D341Med (cell line): ENCODE measurements around the gene SESTD1.
A peak's percentile ranks its signal among the peaks of the same experiment; 100 is the strongest.
"Not testable (repeated sequence)": the region's sequence is repeated elsewhere in the genome, so short reads cannot be mapped to it uniquely, and the experiment has no call there.

Experiments used
- DNase-seq: peaks from one replicate; pipeline ENCODE4 v3.0.0; 2012; ENCODE audit warnings: low spot score

SESTD1 gene

DNA sequence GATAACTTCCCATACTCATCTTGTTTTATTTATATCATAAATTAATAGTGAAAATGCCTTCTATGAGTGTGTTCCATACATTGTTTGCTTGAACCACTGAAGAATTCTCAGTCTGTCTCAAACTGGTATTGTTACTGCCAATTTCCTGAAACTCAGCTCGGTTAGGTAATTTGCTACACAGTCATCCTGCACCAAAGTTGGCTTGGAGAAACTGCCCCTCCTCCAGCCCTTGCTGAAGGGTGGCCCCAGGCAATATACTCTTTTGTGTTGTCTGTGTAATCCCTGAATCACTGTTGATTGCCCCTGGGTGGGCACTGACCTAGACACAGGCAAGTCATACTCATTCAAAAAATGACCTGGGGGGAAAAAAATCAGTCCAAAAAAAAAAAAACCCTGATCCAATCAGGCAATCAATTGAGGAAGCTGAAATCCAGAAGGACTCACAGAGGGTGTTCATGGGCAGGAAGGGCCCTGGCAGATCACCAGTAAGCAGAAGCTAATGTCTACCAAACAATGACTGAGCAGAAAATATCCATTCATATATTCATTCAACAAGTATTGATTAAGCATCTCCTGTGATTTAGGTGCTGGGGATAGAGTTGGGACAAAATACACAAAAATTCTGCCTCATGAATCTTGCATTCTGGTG, 3.8 kb upstream of the SESTD1 start:
- no peak for DNase-seq

DNA sequence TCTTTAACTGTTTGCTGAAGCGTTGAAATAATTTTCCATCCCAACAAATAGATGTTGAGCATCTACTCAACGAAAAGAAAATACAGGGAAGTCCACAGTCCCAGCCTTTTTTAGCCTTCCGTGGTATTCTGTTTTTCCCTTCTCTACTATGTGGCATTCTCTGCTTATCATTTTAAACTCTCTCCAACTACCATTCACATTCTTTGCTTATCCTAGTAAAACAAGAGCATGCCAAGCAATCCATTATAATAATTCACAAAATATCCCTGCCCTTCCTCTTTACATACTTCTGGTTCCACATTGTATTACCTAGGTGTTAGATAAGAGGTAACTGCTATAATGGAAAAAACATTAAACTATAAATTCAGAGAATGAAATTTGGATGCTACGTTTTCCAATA, 1.6 kb upstream of the SESTD1 start:
- DNase-seq = no peak

DNA sequence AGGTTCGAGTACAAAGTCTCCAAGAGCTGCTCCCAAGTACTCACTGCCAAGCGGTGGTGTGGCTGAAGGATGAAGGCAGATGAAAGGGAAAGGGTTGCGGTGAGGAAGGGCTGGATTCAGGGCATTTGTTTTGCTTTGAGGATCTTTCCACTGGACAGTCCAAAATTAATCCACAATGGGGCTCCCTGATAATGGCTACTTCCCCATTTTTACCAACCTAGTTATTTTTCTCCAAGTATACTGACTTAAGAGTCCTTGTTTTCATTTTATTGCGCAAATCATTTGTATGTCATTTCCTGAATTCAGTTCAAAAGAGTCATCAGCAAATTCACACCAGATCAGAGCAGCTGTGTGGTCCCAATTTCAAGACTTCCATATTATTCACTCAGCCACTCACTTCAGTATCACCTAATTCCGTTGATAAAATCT, 464 bp upstream of the SESTD1 start:
- DNase-seq = no peak

DNA sequence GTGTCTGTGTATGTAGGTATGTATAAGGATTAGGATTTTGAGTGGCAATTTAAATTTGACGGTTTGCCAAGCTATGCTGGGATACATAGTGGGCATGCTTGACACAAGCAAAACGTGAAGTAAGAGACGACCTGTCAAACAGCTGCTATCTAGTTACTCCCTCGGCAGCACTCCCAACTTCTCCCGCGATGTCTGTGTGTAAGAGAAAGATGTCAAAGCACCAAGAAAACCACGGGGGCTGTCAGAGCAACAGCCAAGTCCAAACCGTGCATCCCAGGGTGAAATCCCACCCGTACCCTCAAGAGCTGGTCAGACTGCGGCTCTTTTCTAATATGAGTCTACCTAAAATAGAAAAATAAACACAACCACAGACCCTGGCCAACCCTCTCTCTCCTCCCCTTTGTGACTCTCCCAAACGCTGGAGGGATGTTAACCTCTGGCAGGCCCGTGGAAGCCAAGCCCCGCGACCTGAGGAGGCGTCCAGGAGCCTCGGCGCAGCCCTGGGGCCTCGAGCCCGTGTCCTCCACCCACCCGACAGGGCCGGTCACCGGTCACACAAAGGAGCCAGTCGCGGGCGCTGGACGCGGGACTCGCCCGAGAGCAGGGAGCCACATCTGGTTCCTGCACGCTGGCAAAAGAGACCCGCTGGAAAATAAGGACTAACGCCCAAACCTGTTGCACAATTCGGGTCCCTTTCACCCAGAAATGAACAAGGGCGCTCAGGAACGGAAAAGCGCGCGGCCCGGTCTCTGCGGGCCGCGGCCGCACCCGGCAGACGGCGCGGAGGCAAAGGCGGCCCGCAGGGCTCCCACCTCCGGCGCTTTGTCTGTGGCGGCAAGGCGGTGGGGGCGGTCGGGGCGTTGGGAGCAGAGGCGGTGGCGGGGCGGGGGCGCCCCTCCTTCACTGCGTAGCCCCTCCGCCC, 925 bp downstream of the SESTD1 start:
- DNase-seq = peak; percentile 77

DNA sequence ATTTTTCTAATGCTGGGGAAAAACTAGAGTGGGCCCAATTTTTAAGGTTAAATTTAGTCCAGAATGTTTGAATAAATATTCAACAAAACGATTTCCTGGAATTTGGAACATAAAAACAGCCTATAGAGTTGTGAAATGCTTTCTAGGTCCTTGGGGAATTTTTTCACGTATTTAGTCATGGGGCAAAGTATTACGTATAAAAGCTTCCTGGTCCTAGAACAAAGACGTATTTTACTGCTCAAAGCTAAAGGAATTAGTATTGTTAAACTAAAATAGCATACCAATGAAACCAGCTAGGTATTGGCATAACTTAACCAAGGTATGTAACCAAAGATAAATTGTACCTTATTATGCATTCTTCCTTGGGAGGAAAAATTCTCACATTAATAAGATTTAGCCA, 1.6 kb downstream of the SESTD1 start:
- no peak for DNase-seq

DNA sequence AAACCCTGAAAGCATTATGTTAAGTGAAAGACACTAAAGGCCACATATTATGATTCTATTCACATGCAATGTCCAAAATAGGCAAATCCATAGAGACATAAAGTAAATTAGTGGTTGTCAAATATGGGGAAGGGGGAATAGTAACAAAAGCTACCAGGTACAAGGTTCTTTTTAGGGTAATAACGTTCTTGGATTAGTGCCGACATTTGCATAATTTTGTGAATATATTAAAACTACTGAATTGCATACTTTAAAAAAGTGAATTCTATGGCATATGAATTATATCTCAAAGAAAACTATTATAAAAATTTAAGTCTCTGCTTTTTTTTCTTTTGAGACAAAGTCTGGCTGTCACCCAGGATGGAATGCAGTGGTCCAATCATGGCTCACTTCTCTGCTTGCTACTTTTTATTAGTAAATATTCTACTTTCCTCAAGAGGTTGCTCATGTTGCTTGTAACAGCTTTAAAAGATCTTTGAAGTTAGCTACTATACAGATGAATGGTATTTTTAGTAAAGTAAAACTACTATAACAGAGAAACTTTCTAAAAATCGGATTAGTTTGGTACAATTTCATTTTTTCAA, 2.5 kb downstream of the SESTD1 start:
- DNase-seq = no peak

DNA sequence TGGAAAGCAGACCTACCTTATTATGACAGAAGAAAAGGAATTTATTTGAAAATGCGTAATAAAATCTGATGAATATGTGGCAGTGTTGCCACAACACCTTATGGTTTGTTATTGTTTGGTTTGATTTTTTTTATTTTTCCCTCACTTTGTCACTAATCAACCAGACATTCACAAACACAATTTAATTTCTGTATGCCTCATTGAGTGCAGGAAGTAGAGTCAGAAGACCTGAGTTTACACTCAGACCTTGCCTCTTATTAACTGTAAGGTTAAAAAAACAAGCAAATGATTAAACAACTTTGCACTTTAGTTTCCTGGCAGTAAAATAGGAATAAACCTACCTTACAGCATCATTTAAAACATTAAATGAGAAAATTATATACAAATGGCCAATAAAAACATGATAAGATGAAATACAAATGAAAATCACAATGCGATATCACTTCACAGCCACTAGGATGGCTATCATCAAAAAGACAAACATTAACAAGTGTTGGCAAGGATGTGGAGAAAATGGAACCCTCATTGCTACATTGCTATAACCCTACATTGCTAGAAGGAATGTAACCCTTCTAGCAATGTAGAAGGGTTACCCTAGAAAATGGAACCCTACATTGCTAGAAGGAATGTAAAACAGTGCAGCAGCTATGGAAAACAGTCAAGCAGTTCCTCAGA, 3.3 kb downstream of the SESTD1 start:
- DNase-seq = no peak

DNA sequence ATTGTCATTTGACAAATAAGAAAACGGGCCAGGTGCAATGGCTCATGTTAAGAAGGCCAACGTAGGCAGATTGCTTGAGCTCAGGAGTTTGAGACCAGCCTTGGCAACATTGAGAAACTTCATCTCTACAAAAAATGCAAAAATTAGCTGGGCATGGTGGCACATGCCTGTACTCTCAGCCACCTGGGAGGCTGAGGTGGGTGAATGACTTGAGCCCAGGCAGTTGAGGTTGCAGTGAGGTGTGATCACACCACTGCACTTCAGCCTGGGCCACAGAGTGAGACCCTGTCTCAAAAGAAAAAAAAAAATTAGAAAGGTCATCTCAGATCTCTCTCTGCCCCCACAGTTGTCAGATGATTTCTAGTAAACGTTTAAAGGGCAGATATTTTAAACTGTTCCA, 4.4 kb downstream of the SESTD1 start:
- DNase-seq = no peak

DNA sequence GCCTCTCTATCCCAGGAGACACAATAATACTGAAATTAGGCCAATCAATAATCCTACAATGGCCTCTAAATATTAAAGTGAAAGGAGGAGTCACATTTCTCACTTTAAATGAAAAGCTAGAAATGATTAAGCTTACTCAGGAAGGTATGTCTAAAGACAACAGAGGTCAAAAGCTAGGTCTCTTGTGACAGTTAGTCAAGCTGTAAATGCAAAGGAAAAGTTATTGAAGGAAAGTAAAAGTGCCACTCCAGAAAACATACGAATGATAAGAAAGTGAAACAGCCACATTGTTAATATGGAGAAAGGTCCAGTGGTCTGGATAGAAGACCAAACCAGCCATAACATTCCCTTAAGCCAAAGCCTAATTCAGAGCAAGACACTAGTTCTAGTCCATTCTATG, 9.5 kb downstream of the SESTD1 start:
- no peak for DNase-seq

DNA sequence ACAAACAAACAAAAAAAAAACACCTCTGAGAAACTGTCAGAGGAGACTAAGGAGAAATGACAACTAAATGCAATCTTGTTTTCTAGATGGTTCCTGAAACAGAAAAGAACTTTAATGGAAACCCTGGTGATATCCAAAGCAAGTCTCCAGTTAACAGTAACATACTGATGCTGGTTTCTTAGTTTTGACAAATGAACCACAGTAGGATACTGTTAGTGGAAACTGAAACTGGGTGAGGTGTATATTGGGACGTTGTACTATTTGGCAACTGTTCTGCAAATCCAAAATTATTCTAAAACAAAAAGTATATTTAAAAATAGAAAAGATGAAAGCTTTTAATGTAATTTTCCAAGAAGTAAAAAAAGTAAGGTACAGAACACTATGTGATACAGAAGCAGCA, 11.4 kb downstream of the SESTD1 start:
- no peak for DNase-seq

DNA sequence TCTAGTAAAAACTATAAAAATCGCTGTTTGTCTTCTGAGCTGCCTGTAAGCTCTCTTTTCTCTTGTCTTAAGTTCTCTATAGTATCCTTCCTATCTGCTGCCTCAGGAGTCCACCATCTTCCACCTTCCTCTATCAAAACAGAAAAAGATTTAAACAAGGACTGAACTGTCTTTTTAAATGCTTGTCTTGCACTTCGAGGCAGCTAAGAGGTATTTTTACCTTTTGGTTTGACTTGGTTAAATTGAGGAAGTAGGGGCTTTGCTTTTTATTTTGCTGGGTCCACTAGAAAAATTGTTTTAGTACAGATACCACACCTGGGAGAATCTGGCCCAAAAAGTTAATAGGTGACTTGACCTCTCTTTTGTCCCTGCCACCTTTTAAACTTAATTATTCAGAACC, 12.2 kb downstream of the SESTD1 start:
- no peak for DNase-seq

DNA sequence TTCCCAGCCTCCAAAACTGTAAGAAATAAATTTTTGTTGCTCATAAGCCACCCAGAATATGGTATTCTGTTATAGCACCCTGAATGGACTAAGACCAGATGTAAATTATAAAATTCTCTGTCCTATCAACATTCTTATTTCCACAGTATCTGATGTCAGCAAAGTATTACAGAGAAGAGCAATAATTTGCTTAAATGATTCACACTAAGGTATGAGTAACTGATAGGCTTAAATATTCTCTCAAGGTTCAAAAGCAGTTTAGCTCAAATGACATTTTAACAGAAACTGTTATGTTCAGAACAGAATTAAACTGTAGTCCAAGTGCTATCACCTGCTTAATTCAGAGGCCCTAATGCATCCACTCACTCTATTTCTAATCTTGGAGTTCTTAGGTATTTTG, 12.8 kb downstream of the SESTD1 start:
- no peak for DNase-seq

DNA sequence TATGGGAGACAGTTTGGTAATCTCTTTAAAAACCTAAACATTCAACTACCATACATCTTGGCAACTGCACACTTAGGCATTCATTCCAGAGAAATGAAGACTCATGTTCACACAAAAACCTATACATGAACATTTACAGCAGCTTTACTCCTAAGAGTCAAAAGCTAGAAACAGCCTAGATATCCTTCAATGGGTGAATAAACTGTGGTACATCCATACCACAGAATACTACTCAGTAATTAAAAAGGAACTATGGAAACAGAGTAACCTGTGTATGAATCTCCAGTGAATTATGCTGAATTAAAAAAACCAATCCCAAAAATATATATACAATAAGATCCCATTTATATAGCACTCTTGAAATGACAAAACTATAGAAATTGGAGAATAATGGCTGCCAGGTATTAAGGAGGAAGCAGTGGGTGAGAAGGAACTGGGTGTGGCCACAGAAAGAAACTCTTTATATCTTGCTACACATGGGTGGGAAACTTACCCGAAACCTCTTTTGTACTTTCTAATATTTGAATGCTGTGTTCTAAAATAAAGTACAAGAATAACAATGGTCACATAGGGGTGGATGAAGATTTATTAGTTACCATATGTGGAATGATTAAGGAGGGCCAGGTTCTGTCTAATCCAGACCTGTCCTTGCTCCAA, 13.7 kb downstream of the SESTD1 start:
- DNase-seq = no peak

DNA sequence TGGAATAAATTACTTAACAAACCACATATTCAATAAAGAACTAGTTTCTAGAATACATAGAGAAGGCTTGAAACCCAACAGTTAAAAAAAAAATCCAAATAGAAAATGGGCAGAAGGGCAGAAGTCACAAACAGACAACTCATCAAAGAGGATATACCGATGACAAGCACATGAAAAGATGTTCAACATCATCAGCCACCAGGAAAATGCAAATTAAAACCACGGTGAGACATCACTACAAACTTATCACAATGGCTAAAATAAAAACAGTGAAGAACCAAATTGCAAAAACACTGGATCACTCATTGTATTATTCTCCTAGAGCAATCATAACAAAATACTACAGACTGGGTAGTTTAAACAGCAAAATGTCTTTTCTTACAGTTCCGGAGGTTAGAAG, 14.5 kb downstream of the SESTD1 start:
- DNase-seq = no peak

DNA sequence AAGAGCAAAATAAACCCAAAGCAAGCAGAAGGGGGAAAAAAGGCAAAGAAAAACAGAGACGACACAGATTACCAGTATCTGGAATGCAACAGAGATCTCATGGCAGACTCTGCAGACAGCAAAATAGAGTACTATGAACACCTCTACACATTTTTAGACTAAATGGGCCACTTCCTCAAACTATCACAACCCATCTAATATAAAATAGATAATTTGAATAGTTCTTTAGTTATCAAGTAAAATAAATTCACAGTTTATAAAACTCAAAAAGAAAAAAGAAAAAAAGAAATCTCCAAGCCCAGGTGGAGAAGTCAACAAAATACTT, 16.6 kb downstream of the SESTD1 start:
- no peak for DNase-seq

DNA sequence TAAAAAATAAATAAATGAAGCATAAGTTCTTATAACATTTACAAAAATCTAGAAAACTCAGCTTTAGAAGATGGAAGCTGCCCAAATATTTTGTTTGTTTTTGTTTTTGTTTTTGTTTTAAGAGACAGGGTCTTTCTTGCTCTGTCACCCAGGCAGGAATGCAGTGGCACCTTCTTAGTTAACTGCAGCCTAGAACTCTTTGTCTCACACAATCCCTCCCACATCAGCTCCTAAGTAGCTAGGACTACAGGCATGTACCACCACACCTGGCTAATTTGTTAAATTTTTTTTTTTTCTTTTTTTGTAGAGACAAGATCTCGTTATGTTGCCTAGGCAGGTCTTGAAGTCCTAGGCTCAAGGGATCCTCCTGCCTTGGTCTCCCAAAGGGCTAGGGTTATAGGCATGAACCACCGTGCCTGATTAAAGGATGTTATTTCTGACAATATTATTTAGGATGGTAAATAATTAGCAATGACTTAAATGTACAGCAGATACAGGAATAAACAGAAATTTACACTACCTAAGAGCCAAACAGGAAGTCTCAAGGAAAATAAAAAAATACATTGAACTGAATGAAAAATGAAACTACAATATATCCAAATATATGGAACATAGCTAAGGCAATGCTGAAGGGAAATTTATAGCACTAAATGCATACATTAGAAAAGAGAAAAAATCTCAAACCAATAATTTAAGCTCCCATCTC, 17.2 kb downstream of the SESTD1 start:
- DNase-seq = no peak

DNA sequence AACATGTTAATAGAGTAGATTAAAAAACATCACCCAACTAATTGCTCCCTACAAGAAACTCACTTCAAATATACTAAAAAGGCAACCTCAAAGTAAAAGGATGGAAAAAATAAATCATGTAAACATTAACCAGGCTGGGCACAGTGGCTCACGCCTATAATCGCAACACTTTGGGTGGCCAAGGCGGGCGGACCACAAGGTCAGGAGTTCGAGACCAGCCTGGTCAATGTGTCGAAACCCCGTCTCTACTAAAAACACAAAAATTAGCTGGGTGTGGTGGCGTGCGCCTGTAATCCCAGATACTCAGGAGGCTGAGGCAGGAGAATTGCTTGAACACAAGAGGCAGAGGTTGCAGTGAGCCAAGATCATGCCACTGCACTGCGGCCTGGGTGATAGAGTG, 18.8 kb downstream of the SESTD1 start:
- not testable (repeated sequence) for DNase-seq

DNA sequence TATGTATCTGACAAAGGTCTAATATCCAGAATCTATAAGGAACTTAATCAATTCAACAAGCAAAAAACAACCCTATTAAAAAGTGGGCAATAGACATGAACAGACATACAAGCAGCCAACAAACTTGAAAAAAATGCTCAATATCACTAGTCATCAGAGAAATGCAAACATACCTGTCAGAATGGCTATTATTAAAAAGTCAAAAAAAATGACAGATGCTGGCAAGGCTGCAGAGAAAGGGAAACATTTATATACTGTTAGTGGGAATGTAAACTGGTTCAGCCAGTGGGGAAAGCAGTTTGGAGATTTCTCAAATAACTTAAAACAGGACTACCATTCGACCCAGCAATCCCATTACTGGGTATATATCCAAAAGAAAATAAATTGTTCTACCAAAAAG, 21.6 kb downstream of the SESTD1 start:
- DNase-seq = no peak

DNA sequence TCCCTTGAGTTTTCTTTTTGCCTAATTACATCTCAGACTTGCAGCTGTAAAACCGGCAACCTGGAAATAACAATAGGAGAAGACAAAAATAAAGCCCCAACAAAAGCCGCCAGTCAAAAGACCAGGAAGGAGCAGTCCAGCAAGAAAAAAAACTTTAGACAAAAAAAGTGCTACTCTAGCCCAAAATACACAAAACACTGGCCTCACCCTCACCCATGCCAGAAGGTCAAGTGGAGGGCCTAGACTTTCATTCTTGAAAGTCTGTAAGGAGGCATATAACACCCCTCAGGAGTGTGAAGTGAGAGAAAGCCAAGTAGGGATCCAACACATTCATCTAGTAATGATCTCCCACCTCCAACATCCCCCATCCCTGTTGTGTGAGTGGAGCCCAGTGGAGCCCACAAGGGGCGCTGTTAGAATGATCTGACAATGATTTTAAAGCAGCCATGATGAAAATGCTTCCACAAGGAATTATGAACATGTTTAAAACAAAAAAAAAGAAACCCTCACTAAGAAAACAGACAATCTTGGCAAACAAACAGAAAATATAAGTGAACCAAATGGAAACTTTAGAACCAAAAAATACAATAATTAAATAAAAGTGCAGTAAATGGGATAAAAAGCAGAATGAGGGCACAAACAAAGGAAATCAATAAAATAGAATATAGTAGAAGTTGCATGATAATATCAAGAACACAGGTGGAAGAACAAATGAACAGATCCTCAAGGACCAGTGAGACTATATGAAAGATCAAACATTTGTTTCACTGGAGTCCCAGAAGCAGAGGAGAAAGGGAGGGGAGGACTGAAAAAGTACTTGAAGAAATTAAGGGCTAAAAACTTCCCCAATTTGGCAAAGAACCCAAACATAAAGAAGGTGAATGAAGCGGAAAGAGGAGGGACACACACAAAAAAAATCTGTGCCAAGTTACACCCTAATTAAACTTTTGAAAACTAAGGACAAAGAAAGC, 23.9 kb downstream of the SESTD1 start:
- no peak for DNase-seq

DNA sequence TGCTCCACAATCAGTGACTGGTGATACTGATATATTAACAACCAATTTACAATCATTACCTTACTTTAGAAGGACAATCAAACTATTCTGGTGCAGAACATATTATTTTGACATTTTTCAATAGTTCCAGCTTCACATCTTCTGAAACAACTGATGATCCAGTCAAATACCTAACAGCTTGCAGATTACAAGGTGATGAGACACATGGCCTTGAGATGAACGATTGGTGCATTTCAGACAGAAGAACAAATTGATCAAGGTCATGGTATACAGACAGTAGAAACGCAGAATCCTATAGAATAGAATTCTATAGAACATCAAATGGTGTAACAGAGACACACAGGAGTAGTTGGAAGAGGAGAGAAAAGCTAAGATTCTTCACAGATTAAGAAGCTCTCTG, 24.8 kb downstream of the SESTD1 start:
- no peak for DNase-seq
